Stomach (tissue), 4 donors: ENCODE results near the gene TMPRSS3.

Experiments used
- EP300 ChIP-seq: sonication (generic); formaldehyde crosslinking; IDR thresholded peaks from one replicate; pipeline ENCODE4 v1.6.1; 2017; ENCODE audit warnings: antibody characterized with exemption
- POLR2A ChIP-seq, 4 donors: fragments of 450-650 bp; IDR thresholded peaks; one replicate each; pipeline ENCODE4 v1.6.1; 2016; ENCODE audit warnings: antibody characterized with exemption in 4 of 4, control low read depth in 2 of 4, mild to moderate bottlenecking in 1 of 4, moderate library complexity in 1 of 4
- POLR2AphosphoS5 ChIP-seq, 3 donors: sonication (generic); formaldehyde crosslinking; IDR thresholded peaks; one replicate each; pipeline ENCODE4 v1.6.1; 2016; ENCODE audit warnings: antibody characterized with exemption in 3 of 3
- TF ChIP-seq, protein P1 (sequence below), 7 experiments: fragments of 450-650 bp in 4 of 7; fragments of 200-600 bp in 3 of 7; sonication (generic) in 3 of 7; IDR thresholded peaks; one replicate each; pipeline ENCODE4 v1.5.1; 2016 to 2019; ENCODE audit warnings: antibody characterized with exemption in 7 of 7, control low read depth in 2 of 7, mild to moderate bottlenecking in 1 of 7

DNA sequence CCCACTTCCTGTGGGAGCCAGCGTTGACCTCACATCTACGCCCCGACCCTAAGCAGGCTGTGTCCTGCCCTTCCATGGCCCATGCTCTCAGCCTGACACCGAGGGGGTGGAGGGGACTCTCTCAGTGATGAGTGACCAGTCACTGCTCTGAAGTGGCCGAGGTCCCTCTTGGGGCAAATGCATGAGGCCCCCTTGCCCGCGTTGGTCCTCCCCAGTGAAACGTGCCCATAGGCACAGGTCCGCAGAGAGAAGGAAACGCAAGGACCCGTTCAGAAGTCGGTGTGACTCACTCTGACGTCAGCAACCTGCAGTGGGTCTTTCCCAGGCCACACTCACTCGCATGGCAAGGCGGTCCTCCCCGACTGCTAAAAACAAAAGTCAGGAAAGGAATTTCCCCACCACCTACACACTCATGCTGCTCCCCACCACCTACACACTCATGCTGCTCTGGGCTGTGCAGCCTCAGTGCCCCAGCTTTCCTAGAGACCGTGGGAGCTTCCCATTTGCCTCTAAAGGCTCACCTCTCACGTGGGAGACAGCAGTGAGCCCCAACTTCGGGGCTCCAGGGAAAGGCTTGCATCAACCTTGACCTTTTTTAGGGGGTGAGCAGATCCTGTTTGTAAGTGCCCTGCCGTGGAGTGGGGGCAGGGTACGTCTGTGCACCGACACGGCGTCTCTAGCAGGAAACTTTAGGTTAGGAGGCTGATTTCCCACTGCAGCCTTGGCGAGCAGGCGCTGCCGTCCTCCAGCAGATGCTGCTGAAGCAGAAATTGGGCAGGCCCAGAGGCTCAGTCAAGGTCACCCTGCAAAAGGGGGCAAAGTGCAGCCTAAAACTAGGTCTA is 19.3 kb upstream of the TMPRSS3 start:
- TF ChIP-seq EP300 (no peak), POLR2AphosphoS5 (IDR thresholded peaks at IDR 0.05) (no peak), POLR2A (IDR thresholded peaks at IDR 0.05) (no peak)
- TF ChIP-seq, protein P1, sequence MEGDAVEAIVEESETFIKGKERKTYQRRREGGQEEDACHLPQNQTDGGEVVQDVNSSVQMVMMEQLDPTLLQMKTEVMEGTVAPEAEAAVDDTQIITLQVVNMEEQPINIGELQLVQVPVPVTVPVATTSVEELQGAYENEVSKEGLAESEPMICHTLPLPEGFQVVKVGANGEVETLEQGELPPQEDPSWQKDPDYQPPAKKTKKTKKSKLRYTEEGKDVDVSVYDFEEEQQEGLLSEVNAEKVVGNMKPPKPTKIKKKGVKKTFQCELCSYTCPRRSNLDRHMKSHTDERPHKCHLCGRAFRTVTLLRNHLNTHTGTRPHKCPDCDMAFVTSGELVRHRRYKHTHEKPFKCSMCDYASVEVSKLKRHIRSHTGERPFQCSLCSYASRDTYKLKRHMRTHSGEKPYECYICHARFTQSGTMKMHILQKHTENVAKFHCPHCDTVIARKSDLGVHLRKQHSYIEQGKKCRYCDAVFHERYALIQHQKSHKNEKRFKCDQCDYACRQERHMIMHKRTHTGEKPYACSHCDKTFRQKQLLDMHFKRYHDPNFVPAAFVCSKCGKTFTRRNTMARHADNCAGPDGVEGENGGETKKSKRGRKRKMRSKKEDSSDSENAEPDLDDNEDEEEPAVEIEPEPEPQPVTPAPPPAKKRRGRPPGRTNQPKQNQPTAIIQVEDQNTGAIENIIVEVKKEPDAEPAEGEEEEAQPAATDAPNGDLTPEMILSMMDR (IDR thresholded peaks at IDR 0.05), result no peak
